SIG-M5 (cell line): Measurements from ENCODE around the gene TMEM135.

Source experiments
- DNase-seq: peaks from one replicate; lab custom pipeline; 2025; lab: John Stamatoyannopoulos, UW

TMEM135 gene

GRCh38 chr11:87353771-87354345 lies 316.1 kb downstream of the TMEM135 start:
- no peak for DNase-seq

- DNase-seq, result no peak
Measured at GRCh38 chr11:87355596-87355995, 317.9 kb downstream of the TMEM135 start.

- DNase-seq, result no peak
Measured at GRCh38 chr11:87356428-87356827, 318.7 kb downstream of the TMEM135 start.

- DNase-seq, result no peak
Measured at GRCh38 chr11:87358461-87358860, 320.7 kb downstream of the TMEM135 start.

GRCh38 chr11:87359401-87359800 lies 321.7 kb downstream of the TMEM135 start:
- no peak for DNase-seq

GRCh38 chr11:87361891-87362290 lies 324.2 kb downstream of the TMEM135 start:
- no peak for DNase-seq

GRCh38 chr11:87366346-87366745 lies 328.6 kb downstream of the TMEM135 start:
- no peak for DNase-seq

- no peak for DNase-seq
Measured at GRCh38 chr11:87366763-87367405, 329.1 kb downstream of the TMEM135 start.

GRCh38 chr11:87368151-87368550 lies 330.4 kb downstream of the TMEM135 start:
- DNase-seq, result no peak

GRCh38 chr11:87368858-87369480 lies 331.2 kb downstream of the TMEM135 start:
- DNase-seq, result no peak

GRCh38 chr11:87369888-87370287 lies 332.2 kb downstream of the TMEM135 start:
- no peak for DNase-seq

GRCh38 chr11:87372065-87372464 lies 334.3 kb downstream of the TMEM135 start:
- no peak for DNase-seq
